ENCODE measurements around the gene AADACL4. TPM values are rescaled to one million over a fixed set of nuclear protein-coding genes. Genes with fewer than 3 reads are reported as not detected.

The AADACL4 gene
- total RNA-seq, 1 donor from 2014 or later, result not detected

DNA sequence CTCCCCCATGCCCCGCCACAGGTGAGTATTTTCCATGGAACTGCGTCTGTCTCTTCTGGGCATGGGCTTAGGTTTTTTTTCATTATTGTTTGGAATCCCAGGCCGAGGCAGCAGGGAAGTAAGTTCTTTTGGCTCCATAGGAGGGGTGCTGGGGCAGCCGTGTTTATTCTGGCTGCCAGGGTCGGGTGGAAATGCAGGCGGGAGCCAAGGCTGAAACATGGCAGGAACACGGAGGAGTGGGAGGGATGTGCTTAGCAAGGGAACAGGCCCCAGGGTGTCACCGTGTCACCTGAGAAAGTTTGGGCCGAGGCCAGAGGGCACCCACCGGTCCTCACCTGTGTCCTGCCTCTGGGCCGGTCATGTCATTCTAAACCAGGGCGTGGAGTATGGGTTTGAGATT lies 21.4 kb upstream of the AADACL4 start:
- Mint-ChIP-seq H3K4me1 (ENCODE audit: low read depth) (peaks cover 28% of the 10 kb centered on the region), H3K9me3 (no peaks in the 10 kb centered on the region), H3K4me3 (ENCODE audit: low read depth) (no peak overlapping the region), H3K27me3 (ENCODE audit: low read depth) (peaks cover 2% of the 10 kb centered on the region), H3K36me3 (ENCODE audit: low read depth) (peaks cover under 1% of the 10 kb centered on the region), H3K27ac (no peak overlapping the region)
- intact Hi-C loops (cut with micrococcal nuclease), result no loop called here
- no peak for DNase-seq (ENCODE audit: low spot score)

DNA sequence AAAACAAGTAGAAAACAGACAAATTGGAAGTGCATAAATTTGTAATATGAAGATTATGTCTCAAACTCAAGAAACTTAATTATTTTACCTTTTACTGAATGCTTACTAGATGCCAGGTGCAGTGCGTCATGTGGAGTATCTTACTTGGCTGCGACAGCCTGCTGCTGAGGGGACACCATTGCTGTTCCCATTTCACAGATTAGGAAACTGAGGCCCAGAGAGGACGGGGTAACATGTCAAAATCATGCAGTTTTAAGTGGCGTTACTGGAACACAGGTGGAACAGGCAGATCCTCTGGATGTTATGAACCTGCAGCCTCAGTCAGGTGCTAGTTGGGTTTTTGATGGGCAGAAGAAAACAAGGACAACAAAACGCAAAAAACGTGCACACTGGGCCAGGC lies 18.6 kb upstream of the AADACL4 start:
- Mint-ChIP-seq H3K27ac (no peak overlapping the region), H3K9me3 (no peaks in the 10 kb centered on the region), H3K27me3 (ENCODE audit: low read depth) (peaks cover 2% of the 10 kb centered on the region), H3K4me1 (ENCODE audit: low read depth) (peaks cover 13% of the 10 kb centered on the region), H3K36me3 (ENCODE audit: low read depth) (no peaks in the 10 kb centered on the region), H3K4me3 (ENCODE audit: low read depth) (no peak overlapping the region)
- intact Hi-C loops (cut with micrococcal nuclease), result no loop called here
- DNase-seq (ENCODE audit: low spot score), result no peak

DNA sequence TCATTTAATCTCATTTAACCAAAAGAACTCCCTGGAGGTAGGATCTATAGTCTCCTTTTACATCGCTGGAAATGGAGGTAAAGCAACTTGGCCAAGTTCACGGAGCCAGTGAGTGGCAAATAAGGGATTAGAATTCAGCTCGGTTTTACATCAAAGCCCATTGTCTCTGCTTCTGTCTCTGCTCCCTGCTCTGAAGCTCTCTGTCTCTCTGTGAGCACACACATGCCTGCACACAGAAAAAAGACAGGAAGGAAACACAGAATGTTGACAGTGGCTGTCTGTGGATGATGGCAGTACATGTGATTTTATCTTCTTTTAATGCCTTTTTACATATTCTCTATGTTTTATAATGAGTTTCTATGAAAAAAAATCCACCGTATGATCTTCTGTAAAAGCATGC lies 17.0 kb upstream of the AADACL4 start:
- peaks cover 4% of the 10 kb centered on the region for H3K27me3 Mint-ChIP-seq (ENCODE audit: low read depth)
- no peaks in the 10 kb centered on the region for H3K36me3 Mint-ChIP-seq (ENCODE audit: low read depth)
- no peak for DNase-seq (ENCODE audit: low spot score)
- peaks cover 3% of the 10 kb centered on the region for H3K4me1 Mint-ChIP-seq (ENCODE audit: low read depth)
- no peak overlapping the region for H3K27ac Mint-ChIP-seq
- no peaks in the 10 kb centered on the region for H3K9me3 Mint-ChIP-seq
- intact Hi-C loops (cut with micrococcal nuclease), result no loop called here
- no peak overlapping the region for H3K4me3 Mint-ChIP-seq (ENCODE audit: low read depth)

DNA sequence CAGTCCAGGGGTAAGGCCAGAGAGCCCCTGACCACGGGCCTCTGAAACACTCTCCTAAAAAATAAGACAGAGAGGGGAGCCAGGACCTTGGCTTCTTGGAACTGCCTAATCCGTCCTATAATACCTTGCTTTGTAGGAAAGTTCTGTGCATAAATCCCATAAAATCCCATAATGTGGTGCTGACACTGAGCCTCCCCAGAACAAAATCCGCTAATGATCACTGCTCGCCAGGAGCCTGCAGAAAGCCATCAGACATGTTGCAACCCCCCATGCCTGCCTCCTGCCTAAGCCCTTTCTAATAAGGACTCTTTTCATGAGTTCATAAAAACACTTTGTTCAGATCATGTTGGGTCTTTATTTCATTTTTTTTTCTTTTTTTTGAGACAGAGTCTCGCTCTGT lies 16.6 kb upstream of the AADACL4 start:
- H3K4me1 Mint-ChIP-seq (ENCODE audit: low read depth), result peaks cover 3% of the 10 kb centered on the region

DNA sequence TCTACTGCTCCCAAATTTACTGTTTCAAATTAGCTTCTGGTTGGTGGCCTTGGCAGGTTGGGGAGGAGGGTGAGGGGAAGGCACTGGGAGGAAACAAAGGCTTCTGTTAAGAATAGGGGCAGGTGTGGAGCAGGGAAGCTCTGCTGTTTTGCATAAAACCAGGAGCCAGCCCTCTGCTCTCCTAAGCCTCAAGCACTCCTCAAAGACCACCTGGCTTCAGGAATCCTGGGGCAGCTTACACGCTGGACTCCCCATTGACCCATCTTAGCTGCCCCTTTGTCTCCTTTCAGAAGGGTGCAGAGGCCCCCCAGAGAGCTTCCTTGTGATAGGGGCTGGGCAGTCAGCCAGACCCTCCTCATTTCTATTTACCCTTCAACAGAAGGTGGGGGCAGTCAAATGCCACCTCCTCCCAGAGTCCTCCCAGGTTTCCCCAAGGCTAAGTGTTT lies 14.4 kb upstream of the AADACL4 start:
- Mint-ChIP-seq H3K9me3 (no peaks in the 10 kb centered on the region), H3K4me3 (ENCODE audit: low read depth) (no peak overlapping the region), H3K27me3 (ENCODE audit: low read depth) (peaks cover 8% of the 10 kb centered on the region), H3K27ac (no peak overlapping the region), H3K36me3 (ENCODE audit: low read depth) (no peaks in the 10 kb centered on the region), H3K4me1 (ENCODE audit: low read depth) (peaks cover 7% of the 10 kb centered on the region)
- no peak for DNase-seq (ENCODE audit: low spot score)
- intact Hi-C loops (cut with micrococcal nuclease), result no loop called here

More for the DNA sequence above, 16.6 kb upstream of the AADACL4 start:
- Mint-ChIP-seq H3K27ac (no peak overlapping the region), H3K27me3 (ENCODE audit: low read depth) (peaks cover 5% of the 10 kb centered on the region), H3K36me3 (ENCODE audit: low read depth) (no peaks in the 10 kb centered on the region), H3K4me3 (ENCODE audit: low read depth) (no peak overlapping the region), H3K9me3 (no peaks in the 10 kb centered on the region)
- DNase-seq (ENCODE audit: low spot score), result no peak
- intact Hi-C loops (cut with micrococcal nuclease), result no loop called here

DNA sequence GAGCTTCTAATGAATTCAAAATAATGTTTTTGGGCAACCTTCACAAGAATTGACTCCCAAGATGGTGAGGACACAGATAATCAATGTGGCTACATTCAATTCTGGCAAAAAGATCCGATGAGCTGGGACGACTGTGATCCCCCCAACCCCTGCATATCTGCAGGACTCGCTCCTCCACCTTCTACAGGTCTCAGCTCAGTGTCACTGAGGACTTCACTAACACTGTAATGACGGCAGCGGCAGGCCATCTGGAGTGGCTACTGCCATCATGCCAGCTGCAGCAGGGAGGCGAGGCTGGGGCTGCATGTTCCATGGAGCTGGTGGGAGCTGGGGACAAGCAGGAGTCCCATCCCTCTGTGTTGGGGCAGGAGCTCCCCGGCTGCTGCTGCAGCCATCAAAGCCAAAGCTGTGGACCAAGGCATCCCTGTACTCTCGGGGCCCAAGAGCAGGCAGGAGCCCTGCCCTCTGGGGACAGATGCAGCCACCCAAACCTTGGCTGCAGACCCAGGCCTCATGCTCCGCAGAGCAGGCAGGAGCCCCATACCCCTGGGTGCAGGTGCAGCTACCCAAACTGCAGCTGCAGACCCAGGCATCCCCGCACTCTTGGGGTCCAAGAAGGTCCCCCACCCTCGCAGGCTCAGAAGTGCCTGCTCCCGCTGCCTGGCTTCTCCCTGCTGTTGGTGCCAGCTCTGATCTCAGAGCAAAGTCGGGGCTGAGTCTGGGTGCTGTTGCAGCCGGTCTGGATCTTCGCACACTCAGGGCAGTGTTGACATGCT lies 13.7 kb upstream of the AADACL4 start:
- intact Hi-C loops (cut with micrococcal nuclease), result no loop called here
- Mint-ChIP-seq H3K27me3 (ENCODE audit: low read depth) (peaks cover 8% of the 10 kb centered on the region), H3K36me3 (ENCODE audit: low read depth) (no peaks in the 10 kb centered on the region), H3K27ac (no peak overlapping the region), H3K9me3 (no peaks in the 10 kb centered on the region), H3K4me3 (ENCODE audit: low read depth) (no peak overlapping the region), H3K4me1 (ENCODE audit: low read depth) (peaks cover 7% of the 10 kb centered on the region)
- DNase-seq (ENCODE audit: low spot score), result no peak

DNA sequence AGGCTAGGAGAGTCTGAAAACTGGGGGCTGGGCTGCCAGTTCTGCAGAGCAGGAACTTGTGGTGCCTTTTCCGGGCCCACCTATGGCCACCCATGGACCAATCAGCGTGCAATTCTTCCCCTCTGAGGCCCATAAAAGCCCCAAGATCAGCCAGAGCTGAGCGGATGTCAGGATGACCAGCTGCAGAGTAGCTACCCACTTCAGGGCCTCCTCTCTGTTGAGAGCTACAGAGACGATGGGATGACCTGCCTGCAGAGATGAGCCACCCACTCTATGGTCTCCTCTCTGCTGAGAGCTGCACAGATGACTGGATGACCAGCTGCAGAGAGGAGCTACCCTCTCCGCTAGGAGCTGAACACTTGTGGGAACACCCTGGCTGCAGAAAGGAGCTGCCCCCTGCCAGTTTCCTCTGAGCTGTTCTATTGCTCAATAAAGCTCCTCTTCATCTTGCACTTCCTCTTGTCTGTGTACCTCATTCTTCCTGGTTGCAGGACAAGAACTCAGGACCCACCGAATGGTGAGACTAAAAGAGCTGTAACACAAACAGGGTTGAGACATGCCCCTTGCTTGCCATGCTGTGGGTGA lies 12.8 kb upstream of the AADACL4 start:
- Mint-ChIP-seq H3K9me3 (no peaks in the 10 kb centered on the region), H3K4me3 (ENCODE audit: low read depth) (no peak overlapping the region), H3K4me1 (ENCODE audit: low read depth) (peaks cover 7% of the 10 kb centered on the region), H3K27me3 (ENCODE audit: low read depth) (peaks cover 8% of the 10 kb centered on the region), H3K27ac (no peak overlapping the region), H3K36me3 (ENCODE audit: low read depth) (no peaks in the 10 kb centered on the region)
- intact Hi-C loops (cut with micrococcal nuclease), result no loop called here
- no peak for DNase-seq (ENCODE audit: low spot score)

DNA sequence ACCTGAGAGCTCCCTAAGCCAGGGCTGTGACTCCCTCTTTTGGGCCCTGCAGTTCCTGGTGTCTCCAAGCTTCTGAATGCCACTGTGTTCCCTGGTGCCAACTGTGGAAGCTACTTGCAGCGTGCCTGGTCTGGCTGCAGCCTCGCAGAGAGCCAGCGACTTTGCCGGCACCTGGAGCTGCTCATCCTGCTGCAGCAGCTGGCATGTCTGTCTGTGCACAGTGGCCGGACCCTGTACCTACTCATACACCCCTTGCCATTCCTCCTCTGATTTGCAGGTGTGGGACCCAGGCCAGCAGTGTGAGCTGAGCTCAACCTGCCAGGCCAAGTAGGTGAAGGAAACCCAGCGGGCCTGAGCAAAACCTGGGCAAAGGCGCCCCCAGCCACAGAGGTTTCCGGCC lies 12.3 kb upstream of the AADACL4 start:
- Mint-ChIP-seq H3K27ac (no peak overlapping the region), H3K4me1 (ENCODE audit: low read depth) (peaks cover 7% of the 10 kb centered on the region), H3K9me3 (no peaks in the 10 kb centered on the region), H3K4me3 (ENCODE audit: low read depth) (no peak overlapping the region), H3K27me3 (ENCODE audit: low read depth) (peaks cover 8% of the 10 kb centered on the region), H3K36me3 (ENCODE audit: low read depth) (no peaks in the 10 kb centered on the region)
- intact Hi-C loops (cut with micrococcal nuclease), result no loop called here
- DNase-seq (ENCODE audit: low spot score), result no peak

DNA sequence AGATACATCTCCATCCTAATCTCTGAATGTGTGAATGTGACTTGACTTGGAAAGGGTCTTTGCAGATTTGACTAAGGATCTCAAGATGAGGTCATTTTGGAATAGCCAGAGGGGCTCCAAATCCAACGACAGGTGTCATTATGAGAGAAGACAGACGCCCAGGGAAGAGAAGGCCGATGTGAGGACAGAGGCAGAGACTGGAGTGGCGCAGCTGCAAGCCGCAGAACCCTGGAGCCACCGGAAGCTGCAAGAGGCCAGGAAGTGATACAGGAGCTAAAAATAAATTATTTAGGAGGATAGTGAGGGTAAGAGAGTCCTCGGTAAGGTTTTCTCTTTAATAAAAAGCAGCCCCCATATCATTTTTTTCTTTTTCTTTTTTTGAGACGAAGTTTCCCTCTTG lies 9.7 kb upstream of the AADACL4 start:
- intact Hi-C loops (cut with micrococcal nuclease), result no loop called here
- no peaks in the 10 kb centered on the region for H3K36me3 Mint-ChIP-seq (ENCODE audit: low read depth)
- peaks cover 3% of the 10 kb centered on the region for H3K4me1 Mint-ChIP-seq (ENCODE audit: low read depth)
- DNase-seq (ENCODE audit: low spot score), result no peak
- no peak overlapping the region for H3K27ac Mint-ChIP-seq
- no peaks in the 10 kb centered on the region for H3K9me3 Mint-ChIP-seq
- H3K27me3 Mint-ChIP-seq (ENCODE audit: low read depth), result peaks cover 7% of the 10 kb centered on the region
- H3K4me3 Mint-ChIP-seq (ENCODE audit: low read depth), result no peak overlapping the region

DNA sequence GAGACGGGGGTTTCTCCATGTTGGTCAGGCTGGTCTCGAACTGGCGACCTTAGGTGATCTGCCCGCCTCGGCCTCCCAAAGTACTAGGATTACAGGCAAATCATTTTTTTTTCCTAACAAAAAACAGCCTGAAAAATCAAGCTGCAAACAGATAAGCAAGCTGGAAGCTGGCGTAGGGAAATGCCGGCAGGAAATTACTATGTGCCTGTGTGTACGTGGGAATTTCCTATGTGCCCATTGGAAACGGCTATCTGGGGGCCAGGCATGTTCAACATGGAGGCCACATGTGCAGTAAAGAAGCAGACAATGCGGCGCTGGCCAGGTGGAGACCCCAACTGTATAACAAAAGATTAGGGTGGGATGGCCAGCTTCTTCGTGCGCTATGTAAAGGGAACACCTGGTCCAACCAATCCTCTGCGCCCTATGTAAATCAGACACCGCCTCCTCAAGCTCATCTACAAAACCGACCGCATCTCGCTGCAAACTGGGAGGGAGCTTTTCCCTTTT lies 9.1 kb upstream of the AADACL4 start:
- Mint-ChIP-seq H3K27me3 (ENCODE audit: low read depth) (peaks cover 7% of the 10 kb centered on the region), H3K27ac (no peak overlapping the region), H3K4me1 (ENCODE audit: low read depth) (peaks cover 3% of the 10 kb centered on the region), H3K36me3 (ENCODE audit: low read depth) (no peaks in the 10 kb centered on the region), H3K9me3 (peaks cover 6% of the 10 kb centered on the region), H3K4me3 (ENCODE audit: low read depth) (no peak overlapping the region)
- intact Hi-C loops (cut with micrococcal nuclease), result no loop called here
- no peak for DNase-seq (ENCODE audit: low spot score)

DNA sequence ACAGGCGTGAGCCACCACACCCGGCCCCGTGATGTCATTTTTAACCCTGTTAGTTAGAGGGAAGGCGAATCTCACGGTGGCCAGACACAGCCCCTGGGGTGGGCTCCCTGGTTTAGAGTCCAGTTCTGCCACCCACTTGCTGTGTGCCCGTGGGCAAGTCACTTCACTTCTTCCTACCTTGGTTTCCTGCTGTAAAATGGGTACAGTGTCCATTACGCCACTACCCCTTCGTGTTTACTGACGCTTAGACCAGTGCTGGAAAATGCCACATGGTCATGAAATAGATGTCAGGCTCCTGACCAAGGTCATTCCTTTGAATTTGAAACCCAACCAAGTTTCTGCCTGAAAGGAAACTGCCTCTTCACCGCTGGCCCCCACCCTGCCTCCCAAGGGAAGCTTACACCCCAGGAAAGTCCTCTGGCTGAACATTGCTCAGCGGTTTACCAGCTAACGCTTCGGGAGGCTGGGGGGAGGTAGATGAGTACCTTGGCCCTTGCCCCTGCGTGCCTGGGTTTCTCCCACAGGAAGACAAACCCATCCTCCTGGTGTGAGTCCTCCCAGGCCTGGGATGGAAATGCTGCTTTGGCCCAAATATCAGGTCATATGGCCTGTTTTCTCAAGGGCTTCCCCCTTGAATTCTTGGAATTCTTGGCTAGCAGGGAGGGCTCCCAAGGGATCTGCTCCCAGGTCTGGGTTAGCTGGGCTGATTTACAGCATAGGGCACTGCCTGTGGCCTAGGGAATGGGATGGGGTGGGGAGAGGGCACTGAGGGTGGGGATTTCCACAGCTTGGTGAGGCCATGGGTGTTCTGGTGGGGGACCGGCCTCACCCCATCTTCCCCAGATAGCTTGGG lies 7.6 kb upstream of the AADACL4 start:
- H3K36me3 Mint-ChIP-seq (ENCODE audit: low read depth), result no peaks in the 10 kb centered on the region

DNA sequence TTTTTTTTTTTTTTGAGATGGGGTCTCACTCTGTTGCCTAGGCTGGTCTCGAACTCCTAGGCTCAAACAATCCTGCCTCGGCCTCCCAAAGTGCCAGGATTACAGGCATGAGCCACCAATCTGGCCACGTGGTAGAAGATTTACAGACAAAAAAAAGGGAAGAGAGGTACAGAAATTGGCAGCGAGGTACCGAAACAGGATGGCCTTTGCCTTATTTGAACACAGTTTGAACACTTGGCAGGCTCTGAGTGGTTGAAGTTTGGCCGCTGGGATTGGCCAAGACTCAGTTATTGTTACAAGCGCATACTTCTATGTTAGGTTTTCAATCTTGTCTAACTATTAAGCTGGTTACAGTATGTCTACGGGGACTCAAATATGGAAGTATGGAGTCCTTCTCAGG lies 6.2 kb upstream of the AADACL4 start:
- DNase-seq (ENCODE audit: low spot score), result no peak

More for the DNA sequence above, 7.6 kb upstream of the AADACL4 start:
- Mint-ChIP-seq H3K4me1 (ENCODE audit: low read depth) (peaks cover 3% of the 10 kb centered on the region), H3K4me3 (ENCODE audit: low read depth) (no peak overlapping the region), H3K27me3 (ENCODE audit: low read depth) (peaks cover 7% of the 10 kb centered on the region), H3K27ac (no peak overlapping the region), H3K9me3 (peaks cover 22% of the 10 kb centered on the region)
- intact Hi-C loops (cut with micrococcal nuclease), result no loop called here
- DNase-seq (ENCODE audit: low spot score), result no peak

More for the DNA sequence above, 6.2 kb upstream of the AADACL4 start:
- Mint-ChIP-seq H3K27ac (no peak overlapping the region), H3K27me3 (ENCODE audit: low read depth) (peaks cover 2% of the 10 kb centered on the region), H3K4me1 (ENCODE audit: low read depth) (peaks cover 3% of the 10 kb centered on the region), H3K9me3 (peaks cover 30% of the 10 kb centered on the region), H3K4me3 (ENCODE audit: low read depth) (no peak overlapping the region), H3K36me3 (ENCODE audit: low read depth) (no peaks in the 10 kb centered on the region)
- intact Hi-C loops (cut with micrococcal nuclease), result no loop called here
